COR-L47 (cell line): ENCODE measurements around the gene SHROOM3.
"Not testable (repeated sequence)": the region's sequence is repeated elsewhere in the genome, so short reads cannot be mapped to it uniquely, and the experiment has no call there.

Experiments
- DNase-seq: peaks from one replicate; lab custom pipeline; 2025; lab: John Stamatoyannopoulos, UW

SHROOM3 gene

GRCh38 chr4:76723924-76724323 lies 288.9 kb downstream of the SHROOM3 start:
- no peak for DNase-seq

GRCh38 chr4:76725039-76725438 lies 290.0 kb downstream of the SHROOM3 start:
- no peak for DNase-seq

- no peak for DNase-seq
Measured at GRCh38 chr4:76726176-76726575, 291.1 kb downstream of the SHROOM3 start.

- DNase-seq = no peak
Measured at GRCh38 chr4:76726631-76727030, 291.6 kb downstream of the SHROOM3 start.

- not testable (repeated sequence) for DNase-seq
Measured at GRCh38 chr4:76727934-76728333, 292.9 kb downstream of the SHROOM3 start.

GRCh38 chr4:76729460-76729859 lies 294.4 kb downstream of the SHROOM3 start:
- no peak for DNase-seq

GRCh38 chr4:76729980-76730379 lies 295.0 kb downstream of the SHROOM3 start:
- no peak for DNase-seq

GRCh38 chr4:76732246-76732645 lies 297.2 kb downstream of the SHROOM3 start:
- DNase-seq = no peak

- peak; percentile 97 for DNase-seq
Measured at GRCh38 chr4:76733068-76733771, 298.2 kb downstream of the SHROOM3 start.

GRCh38 chr4:76736414-76736813 lies 301.4 kb downstream of the SHROOM3 start:
- no peak for DNase-seq

GRCh38 chr4:76737180-76737579 lies 302.2 kb downstream of the SHROOM3 start:
- DNase-seq = no peak

GRCh38 chr4:76737771-76738085 lies 302.7 kb downstream of the SHROOM3 start:
- DNase-seq = no peak

- DNase-seq = no peak
Measured at GRCh38 chr4:76738086-76738931, 303.3 kb downstream of the SHROOM3 start.

GRCh38 chr4:76740192-76740591 lies 305.2 kb downstream of the SHROOM3 start:
- DNase-seq = no peak

- no peak for DNase-seq
Measured at GRCh38 chr4:76740866-76741662, 306.0 kb downstream of the SHROOM3 start.

- DNase-seq = no peak
Measured at GRCh38 chr4:76741663-76742020, 306.6 kb downstream of the SHROOM3 start.

- DNase-seq = no peak
Measured at GRCh38 chr4:76744241-76744921, 309.4 kb downstream of the SHROOM3 start.

- DNase-seq = no peak
Measured at GRCh38 chr4:76745240-76745639, 310.2 kb downstream of the SHROOM3 start.

- no peak for DNase-seq
Measured at GRCh38 chr4:76747563-76747962, 312.5 kb downstream of the SHROOM3 start.

- no peak for DNase-seq
Measured at GRCh38 chr4:76748649-76749048, 313.6 kb downstream of the SHROOM3 start.

- no peak for DNase-seq
Measured at GRCh38 chr4:76749355-76749754, 314.3 kb downstream of the SHROOM3 start.

- no peak for DNase-seq
Measured at GRCh38 chr4:76750716-76751115, 315.7 kb downstream of the SHROOM3 start.
